ENCODE results near the gene MTMR2. TPM values are rescaled to one million over a fixed set of nuclear protein-coding genes. Genes with fewer than 3 reads are reported as not detected.

Gene MTMR2
- total RNA-seq, 1 experiment from 2014 or later = 29.1 TPM

DNA sequence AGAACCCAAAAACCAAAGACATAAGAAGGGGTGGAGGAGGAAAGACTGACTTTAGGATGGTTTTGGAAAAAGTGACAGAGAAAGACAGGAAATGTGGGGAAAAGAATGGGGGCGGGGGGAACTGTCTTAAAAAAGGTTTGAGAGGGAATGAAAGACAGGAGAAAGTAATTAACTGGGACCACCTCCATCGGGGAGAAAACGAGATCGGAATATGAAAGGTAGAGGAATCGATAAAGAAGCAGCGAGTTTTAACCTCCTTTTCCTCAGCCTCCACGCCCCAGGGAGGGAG, 524 bp downstream of the MTMR2 start:
- Histone ChIP-seq H3K4me2 (ENCODE audit: low read length) (peak overlapping the region; percentile 88), H4K20me1 (ENCODE audit: insufficient read depth) (no peaks in the 10 kb centered on the region), H3K36me3 (ENCODE audit: control insufficient read depth in 1 of 2, insufficient read depth in 2 of 2, low read length in 2 of 2) (no peaks in the 10 kb centered on the region; a peak in 1 of 4 replicates), H2AFZ (ENCODE audit: low read depth, low read length, poor library complexity, severe bottlenecking) (peak overlapping the region; percentile 63), H3K9ac (ENCODE audit: low read length) (peak overlapping the region; percentile 74), H3K9me3 (ENCODE audit: control insufficient read depth in 1 of 2, insufficient read depth in 1 of 2, low read depth in 1 of 2, low read length in 2 of 2) (no peaks in the 10 kb centered on the region), H3K27ac (ENCODE audit: low read depth, low read length) (peak overlapping the region; percentile 79), H3K79me2 (ENCODE audit: insufficient read depth, low read length) (peaks cover 61% of the 10 kb centered on the region), H3K4me3 (replicated peaks in 1 of 2; ENCODE audit: low read depth in 1 of 2, low read length in 2 of 2) (peak overlapping the region; percentile 69 to 94), H3K27me3 (ENCODE audit: insufficient read depth, low read length) (no peaks in the 10 kb centered on the region), H3K9me2 (ENCODE audit: insufficient read depth) (no peaks in the 10 kb centered on the region), H3K4me1 (ENCODE audit: control insufficient read depth in 1 of 2, insufficient read depth in 2 of 2, low read length in 2 of 2) (peaks cover 6 to 14% of the 10 kb centered on the region in 2 experiments)
- no peak for DNase-seq (ENCODE audit: low read depth, low spot score)
- ChIA-PET RAD21 (ENCODE audit: low non-redundant PET in 1 of 2, low total read pairs in 2 of 2, uncharacterized antibody in 2 of 2, unreplicated experiment in 2 of 2) (no interaction called here), CTCF (no interaction called here), POLR2A (interaction anchor here (0.6 to 0.8 kb wide), 3 partner anchors 8 to 384 kb away, joined by 3 read pairs; no protein-coding TSS in a partner anchor)
- ATAC-seq = no peak
- no TSS peak for BruUV-seq (replicated peaks)
- intact Hi-C loops (cut with micrococcal nuclease) = loop anchor here (5.0 to 10.0 kb wide), 2 partner anchors 469 to 769 kb away; partner anchors contain the start of gene JRKL
- no peak for TF ChIP-seq TCF7L2 (IDR thresholded peaks at IDR 0.05; ENCODE audit: borderline replicate concordance, extremely low read depth, insufficient read depth, insufficient read length)
- no peak for TF ChIP-seq CEBPB (IDR thresholded peaks at IDR 0.05; ENCODE audit: low read depth)
- TF ChIP-seq EGR1 (IDR thresholded peaks at IDR 0.05; ENCODE audit: low read depth) = no peak
- no peak for TF ChIP-seq CBX3 (IDR thresholded peaks at IDR 0.05; ENCODE audit: low read depth)
- TF ChIP-seq, protein P1, sequence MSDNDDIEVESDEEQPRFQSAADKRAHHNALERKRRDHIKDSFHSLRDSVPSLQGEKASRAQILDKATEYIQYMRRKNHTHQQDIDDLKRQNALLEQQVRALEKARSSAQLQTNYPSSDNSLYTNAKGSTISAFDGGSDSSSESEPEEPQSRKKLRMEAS (IDR thresholded peaks at IDR 0.05) = no peak
- no peak for TF ChIP-seq RAD21 (IDR thresholded peaks at IDR 0.05; ENCODE audit: low read depth)
- no peak for TF ChIP-seq FOSL1 (IDR thresholded peaks at IDR 0.05; ENCODE audit: low read depth)
- no peak for TF ChIP-seq ZNF274 (IDR thresholded peaks at IDR 0.05; ENCODE audit: low read depth, low read length)
- TF ChIP-seq, protein P2, sequence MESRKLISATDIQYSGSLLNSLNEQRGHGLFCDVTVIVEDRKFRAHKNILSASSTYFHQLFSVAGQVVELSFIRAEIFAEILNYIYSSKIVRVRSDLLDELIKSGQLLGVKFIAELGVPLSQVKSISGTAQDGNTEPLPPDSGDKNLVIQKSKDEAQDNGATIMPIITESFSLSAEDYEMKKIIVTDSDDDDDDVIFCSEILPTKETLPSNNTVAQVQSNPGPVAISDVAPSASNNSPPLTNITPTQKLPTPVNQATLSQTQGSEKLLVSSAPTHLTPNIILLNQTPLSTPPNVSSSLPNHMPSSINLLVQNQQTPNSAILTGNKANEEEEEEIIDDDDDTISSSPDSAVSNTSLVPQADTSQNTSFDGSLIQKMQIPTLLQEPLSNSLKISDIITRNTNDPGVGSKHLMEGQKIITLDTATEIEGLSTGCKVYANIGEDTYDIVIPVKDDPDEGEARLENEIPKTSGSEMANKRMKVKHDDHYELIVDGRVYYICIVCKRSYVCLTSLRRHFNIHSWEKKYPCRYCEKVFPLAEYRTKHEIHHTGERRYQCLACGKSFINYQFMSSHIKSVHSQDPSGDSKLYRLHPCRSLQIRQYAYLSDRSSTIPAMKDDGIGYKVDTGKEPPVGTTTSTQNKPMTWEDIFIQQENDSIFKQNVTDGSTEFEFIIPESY (IDR thresholded peaks at IDR 0.05; ENCODE audit: extremely low read depth, insufficient replicate concordance, low read length) = no peak
- TF ChIP-seq, protein P3, sequence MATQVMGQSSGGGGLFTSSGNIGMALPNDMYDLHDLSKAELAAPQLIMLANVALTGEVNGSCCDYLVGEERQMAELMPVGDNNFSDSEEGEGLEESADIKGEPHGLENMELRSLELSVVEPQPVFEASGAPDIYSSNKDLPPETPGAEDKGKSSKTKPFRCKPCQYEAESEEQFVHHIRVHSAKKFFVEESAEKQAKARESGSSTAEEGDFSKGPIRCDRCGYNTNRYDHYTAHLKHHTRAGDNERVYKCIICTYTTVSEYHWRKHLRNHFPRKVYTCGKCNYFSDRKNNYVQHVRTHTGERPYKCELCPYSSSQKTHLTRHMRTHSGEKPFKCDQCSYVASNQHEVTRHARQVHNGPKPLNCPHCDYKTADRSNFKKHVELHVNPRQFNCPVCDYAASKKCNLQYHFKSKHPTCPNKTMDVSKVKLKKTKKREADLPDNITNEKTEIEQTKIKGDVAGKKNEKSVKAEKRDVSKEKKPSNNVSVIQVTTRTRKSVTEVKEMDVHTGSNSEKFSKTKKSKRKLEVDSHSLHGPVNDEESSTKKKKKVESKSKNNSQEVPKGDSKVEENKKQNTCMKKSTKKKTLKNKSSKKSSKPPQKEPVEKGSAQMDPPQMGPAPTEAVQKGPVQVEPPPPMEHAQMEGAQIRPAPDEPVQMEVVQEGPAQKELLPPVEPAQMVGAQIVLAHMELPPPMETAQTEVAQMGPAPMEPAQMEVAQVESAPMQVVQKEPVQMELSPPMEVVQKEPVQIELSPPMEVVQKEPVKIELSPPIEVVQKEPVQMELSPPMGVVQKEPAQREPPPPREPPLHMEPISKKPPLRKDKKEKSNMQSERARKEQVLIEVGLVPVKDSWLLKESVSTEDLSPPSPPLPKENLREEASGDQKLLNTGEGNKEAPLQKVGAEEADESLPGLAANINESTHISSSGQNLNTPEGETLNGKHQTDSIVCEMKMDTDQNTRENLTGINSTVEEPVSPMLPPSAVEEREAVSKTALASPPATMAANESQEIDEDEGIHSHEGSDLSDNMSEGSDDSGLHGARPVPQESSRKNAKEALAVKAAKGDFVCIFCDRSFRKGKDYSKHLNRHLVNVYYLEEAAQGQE (IDR thresholded peaks at IDR 0.05; ENCODE audit: low read depth) = no peak
- TF ChIP-seq EZH2phosphoT487 (IDR thresholded peaks at IDR 0.05; ENCODE audit: borderline replicate concordance) = no peak
- no peak for TF ChIP-seq ELF1 (IDR thresholded peaks at IDR 0.05; ENCODE audit: borderline replicate concordance, low read depth)
- no peak for TF ChIP-seq YY1 (IDR thresholded peaks at IDR 0.05; ENCODE audit: extremely low read depth, insufficient replicate concordance, low read depth, low read length)
